ENCODE data around the gene ADAMTS14.

ADAMTS14 gene

GRCh38 chr10:70677620-70678249 is 5.4 kb downstream of the ADAMTS14 start:
- DNase-seq = no peak

- no peak for DNase-seq
Observed at GRCh38 chr10:70678250-70678635, 5.9 kb downstream of the ADAMTS14 start.

GRCh38 chr10:70678757-70679489 is 6.6 kb downstream of the ADAMTS14 start:
- DNase-seq = no peak

GRCh38 chr10:70679498-70679897 is 7.2 kb downstream of the ADAMTS14 start:
- DNase-seq = no peak

GRCh38 chr10:70680899-70681730 is 8.8 kb downstream of the ADAMTS14 start:
- DNase-seq = peak; percentile 45 to 77

- no peak for DNase-seq
Observed at GRCh38 chr10:70681731-70682005, 9.4 kb downstream of the ADAMTS14 start.

- no peak for DNase-seq
Observed at GRCh38 chr10:70682920-70683600, 10.8 kb downstream of the ADAMTS14 start.

- DNase-seq = no peak
Observed at GRCh38 chr10:70683601-70683934, 11.3 kb downstream of the ADAMTS14 start.

- no peak for DNase-seq
Observed at GRCh38 chr10:70683940-70684339, 11.6 kb downstream of the ADAMTS14 start.

- no peak for DNase-seq
Observed at GRCh38 chr10:70684374-70684773, 12.1 kb downstream of the ADAMTS14 start.

- no peak for DNase-seq
Observed at GRCh38 chr10:70684839-70685454, 12.6 kb downstream of the ADAMTS14 start.

GRCh38 chr10:70685455-70685911 is 13.2 kb downstream of the ADAMTS14 start:
- no peak for DNase-seq

- DNase-seq = no peak
Observed at GRCh38 chr10:70688828-70689227, 16.5 kb downstream of the ADAMTS14 start.

- DNase-seq = no peak
Observed at GRCh38 chr10:70689661-70690060, 17.4 kb downstream of the ADAMTS14 start.

GRCh38 chr10:70690589-70690988 is 18.3 kb downstream of the ADAMTS14 start:
- DNase-seq = peak; percentile 12 to 32

GRCh38 chr10:70691611-70692010 is 19.3 kb downstream of the ADAMTS14 start:
- DNase-seq = no peak

- DNase-seq = no peak
Observed at GRCh38 chr10:70692043-70692603, 19.8 kb downstream of the ADAMTS14 start.

- no peak for DNase-seq
Observed at GRCh38 chr10:70693619-70694335, 21.5 kb downstream of the ADAMTS14 start.

- no peak for DNase-seq
Observed at GRCh38 chr10:70694418-70695141, 22.3 kb downstream of the ADAMTS14 start.

GRCh38 chr10:70695241-70696030 is 23.1 kb downstream of the ADAMTS14 start:
- DNase-seq = no peak

All from NCI-H2081 (cell line).